Measurements from ENCODE around the gene CPNE2. TPM values are rescaled to one million over a fixed set of nuclear protein-coding genes. Genes with fewer than 3 reads are reported as not detected.

CPNE2 gene
- total RNA-seq, 1 donor from 2014 or later = 13.7 TPM

- no peaks in the 10 kb centered on the region for H3K9me3 ChIP-seq (replicated peaks)
- intact Hi-C loops (cut with micrococcal nuclease) = no loop called here
- no peak for TF ChIP-seq CTCF (IDR thresholded peaks at IDR 0.05; ENCODE audit: borderline replicate concordance)
- H3K27me3 ChIP-seq (ENCODE audit: low read depth) = no peaks in the 10 kb centered on the region
- H3K4me1 ChIP-seq = peaks cover 89% of the 10 kb centered on the region
- H3K27ac ChIP-seq (replicated peaks) = peak overlapping the region; percentile 81
- no peak for DNase-seq
- H3K4me3 ChIP-seq = no peak overlapping the region
- H3K36me3 ChIP-seq = peaks cover 17% of the 10 kb centered on the region
Observed at GRCh38 chr16:57148481-57148880, 56.1 kb downstream of the CPNE2 start.

GRCh38 chr16:57149391-57149790, 57.0 kb downstream of the CPNE2 start:
- H3K36me3 ChIP-seq = peaks cover 26% of the 10 kb centered on the region
- H3K27me3 ChIP-seq (ENCODE audit: low read depth) = no peaks in the 10 kb centered on the region
- H3K27ac ChIP-seq (replicated peaks) = peak overlapping the region; percentile 81
- no peak for DNase-seq
- no peaks in the 10 kb centered on the region for H3K9me3 ChIP-seq (replicated peaks)
- TF ChIP-seq CTCF (IDR thresholded peaks at IDR 0.05; ENCODE audit: borderline replicate concordance) = no peak
- H3K4me1 ChIP-seq = peaks cover 80% of the 10 kb centered on the region
- intact Hi-C loops (cut with micrococcal nuclease) = no loop called here
- no peak overlapping the region for H3K4me3 ChIP-seq

GRCh38 chr16:57150682-57151330, 58.4 kb downstream of the CPNE2 start:
- peak overlapping the region; percentile 81 for H3K27ac ChIP-seq (replicated peaks)

GRCh38 chr16:57151369-57151768, 59.0 kb downstream of the CPNE2 start:
- TF ChIP-seq CTCF (IDR thresholded peaks at IDR 0.05; ENCODE audit: borderline replicate concordance) = no peak
- intact Hi-C loops (cut with micrococcal nuclease) = no loop called here
- Histone ChIP-seq H3K27me3 (ENCODE audit: low read depth) (no peaks in the 10 kb centered on the region), H3K36me3 (peaks cover 46% of the 10 kb centered on the region), H3K4me3 (no peak overlapping the region), H3K9me3 (replicated peaks) (no peaks in the 10 kb centered on the region), H3K4me1 (peaks cover 60% of the 10 kb centered on the region), H3K27ac (replicated peaks) (peak overlapping the region; percentile 81)
- DNase-seq = no peak

More at GRCh38 chr16:57150682-57151330, 58.4 kb downstream of the CPNE2 start:
- DNase-seq = no peak
- Histone ChIP-seq H3K27me3 (ENCODE audit: low read depth) (no peaks in the 10 kb centered on the region), H3K4me1 (peaks cover 66% of the 10 kb centered on the region), H3K36me3 (peaks cover 40% of the 10 kb centered on the region), H3K4me3 (no peak overlapping the region), H3K9me3 (replicated peaks) (no peaks in the 10 kb centered on the region)
- intact Hi-C loops (cut with micrococcal nuclease) = no loop called here
- TF ChIP-seq CTCF (IDR thresholded peaks at IDR 0.05; ENCODE audit: borderline replicate concordance) = no peak

GRCh38 chr16:57152096-57153093, 60.0 kb downstream of the CPNE2 start:
- Histone ChIP-seq H3K27ac (replicated peaks) (no peak overlapping the region), H3K9me3 (replicated peaks) (no peaks in the 10 kb centered on the region), H3K36me3 (peaks cover 53% of the 10 kb centered on the region), H3K4me3 (no peak overlapping the region), H3K4me1 (peaks cover 50% of the 10 kb centered on the region), H3K27me3 (ENCODE audit: low read depth) (no peaks in the 10 kb centered on the region)
- TF ChIP-seq CTCF (IDR thresholded peaks at IDR 0.05; ENCODE audit: borderline replicate concordance) = no peak
- intact Hi-C loops (cut with micrococcal nuclease) = no loop called here
- no peak for DNase-seq
